Esophagus squamous epithelium (tissue), 4 donors: ENCODE results near the gene UMAD1.

Experiments used
- POLR2A ChIP-seq, 4 donors: fragments of 450-650 bp; IDR thresholded peaks; one replicate each; pipeline ENCODE4 v1.6.1; 2017; ENCODE audit warnings: antibody characterized with exemption in 4 of 4, mild to moderate bottlenecking in 4 of 4, moderate library complexity in 3 of 4
- TF ChIP-seq, protein P1 (sequence below), 6 experiments: fragments of 450-650 bp in 4 of 6; fragments of 200-600 bp in 2 of 6; sonication (generic) in 2 of 6; IDR thresholded peaks; one replicate each; pipeline ENCODE4 v1.5.1; 2016 to 2019; ENCODE audit warnings: antibody characterized with exemption in 6 of 6, mild to moderate bottlenecking in 4 of 6, moderate library complexity in 4 of 6

DNA sequence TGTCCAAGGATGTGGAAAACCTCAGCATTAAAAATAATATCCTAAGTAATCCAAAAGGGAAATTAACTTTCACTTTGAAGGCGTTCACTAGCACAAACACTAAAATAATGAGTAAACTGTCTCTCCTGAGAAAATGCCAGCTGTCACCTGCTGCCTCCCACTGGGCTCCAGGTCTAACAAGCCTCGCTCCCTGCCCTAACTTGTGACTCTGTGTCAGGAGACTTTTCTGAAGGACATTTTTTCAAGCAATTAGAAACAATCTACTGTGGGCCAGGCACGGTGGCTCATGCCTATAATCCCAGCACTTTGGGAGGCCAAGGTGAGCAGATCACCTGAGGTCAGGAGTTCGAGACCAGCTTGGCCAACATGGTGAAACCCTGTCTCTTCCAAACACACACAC lies 255.2 kb downstream of the UMAD1 start:
- TF ChIP-seq, protein P1, sequence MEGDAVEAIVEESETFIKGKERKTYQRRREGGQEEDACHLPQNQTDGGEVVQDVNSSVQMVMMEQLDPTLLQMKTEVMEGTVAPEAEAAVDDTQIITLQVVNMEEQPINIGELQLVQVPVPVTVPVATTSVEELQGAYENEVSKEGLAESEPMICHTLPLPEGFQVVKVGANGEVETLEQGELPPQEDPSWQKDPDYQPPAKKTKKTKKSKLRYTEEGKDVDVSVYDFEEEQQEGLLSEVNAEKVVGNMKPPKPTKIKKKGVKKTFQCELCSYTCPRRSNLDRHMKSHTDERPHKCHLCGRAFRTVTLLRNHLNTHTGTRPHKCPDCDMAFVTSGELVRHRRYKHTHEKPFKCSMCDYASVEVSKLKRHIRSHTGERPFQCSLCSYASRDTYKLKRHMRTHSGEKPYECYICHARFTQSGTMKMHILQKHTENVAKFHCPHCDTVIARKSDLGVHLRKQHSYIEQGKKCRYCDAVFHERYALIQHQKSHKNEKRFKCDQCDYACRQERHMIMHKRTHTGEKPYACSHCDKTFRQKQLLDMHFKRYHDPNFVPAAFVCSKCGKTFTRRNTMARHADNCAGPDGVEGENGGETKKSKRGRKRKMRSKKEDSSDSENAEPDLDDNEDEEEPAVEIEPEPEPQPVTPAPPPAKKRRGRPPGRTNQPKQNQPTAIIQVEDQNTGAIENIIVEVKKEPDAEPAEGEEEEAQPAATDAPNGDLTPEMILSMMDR (IDR thresholded peaks at IDR 0.05), result no peak
- TF ChIP-seq POLR2A (IDR thresholded peaks at IDR 0.05), result no peak
